Endothelial cell (in vitro differentiated cells): ENCODE results near the gene ANKRD33B. TPM values are rescaled to one million over a fixed set of nuclear protein-coding genes. Genes with fewer than 3 reads are reported as not detected.
"Not testable (repeated sequence)": the region's sequence is repeated elsewhere in the genome, so short reads cannot be mapped to it uniquely, and the experiment has no call there.

Experiments
- DNase-seq: peaks from one replicate; pipeline ENCODE4 v3.0.0; 2021; ENCODE audit warnings: low spot score
- H3K27ac Mint-ChIP-seq: one replicate; pipeline ENCODE4 v1.8.0; 2021; ENCODE audit warnings: mixed read lengths, inconsistent platforms; ENCODE audit not compliant: unreplicated experiment
- H3K27me3 Mint-ChIP-seq: one replicate; pipeline ENCODE4 v1.8.0; 2021; ENCODE audit warnings: mild to moderate bottlenecking, moderate library complexity, mixed read lengths, inconsistent platforms; ENCODE audit not compliant: unreplicated experiment
- H3K36me3 Mint-ChIP-seq: one replicate; pipeline ENCODE4 v1.8.0; 2021; ENCODE audit warnings: mild to moderate bottlenecking, low read depth, mixed read lengths, inconsistent platforms; ENCODE audit not compliant: unreplicated experiment
- H3K4me1 Mint-ChIP-seq: one replicate; pipeline ENCODE4 v1.8.0; 2021; ENCODE audit warnings: mild to moderate bottlenecking, mixed read lengths, inconsistent platforms; ENCODE audit not compliant: unreplicated experiment
- H3K4me3 Mint-ChIP-seq: one replicate; pipeline ENCODE4 v1.8.0; 2021; ENCODE audit warnings: mild to moderate bottlenecking, mixed read lengths, inconsistent platforms; ENCODE audit not compliant: unreplicated experiment
- H3K9me3 Mint-ChIP-seq: one replicate; pipeline ENCODE4 v1.8.0; 2021; ENCODE audit warnings: mixed read lengths, inconsistent platforms; ENCODE audit not compliant: unreplicated experiment
- total RNA-seq: library from RNA; stranded (reverse); fragmentation: NEBNext Ultra II Directional; extraction: Animal tissue kit (Norgen Biotek cat#: 25700); gene quantifications from one replicate; pipeline ENCODE4 v1.2.1, GENCODE V29; 2021; ENCODE audit not compliant: unreplicated experiment
- TF ChIP-seq, protein P1 (sequence below): fragments of 200-600 bp; sonication (generic); IDR thresholded peaks from one replicate; pipeline ENCODE4 v1.5.0; 2021; ENCODE audit warnings: antibody characterized with exemption; ENCODE audit not compliant: unreplicated experiment

Gene ANKRD33B
- total RNA-seq, 1 donor from 2014 or later, result 7.0 TPM

DNA sequence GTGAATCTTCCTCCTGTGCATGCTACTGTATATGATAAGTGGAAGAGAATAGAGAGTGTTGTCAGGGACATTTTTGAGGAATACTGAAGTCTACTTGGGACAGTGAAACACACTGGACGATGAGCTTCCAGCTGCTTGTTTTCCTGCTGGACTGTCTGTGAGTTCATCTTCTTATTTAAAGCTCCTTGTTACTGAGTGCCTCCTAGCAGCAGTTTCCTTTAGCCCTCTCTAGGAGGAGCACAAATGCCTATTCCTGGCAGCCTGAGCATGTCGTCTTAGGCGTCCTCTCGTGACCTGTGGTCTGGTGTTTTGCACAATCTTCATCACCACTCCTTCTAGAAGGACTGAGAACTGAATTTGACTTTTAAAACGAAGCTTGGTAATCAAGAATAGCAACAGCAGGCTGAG, 43.8 kb downstream of the ANKRD33B start:
- no peaks in the 10 kb centered on the region for H3K36me3 Mint-ChIP-seq
- H3K27ac Mint-ChIP-seq, result no peak overlapping the region
- TF ChIP-seq, protein P1, sequence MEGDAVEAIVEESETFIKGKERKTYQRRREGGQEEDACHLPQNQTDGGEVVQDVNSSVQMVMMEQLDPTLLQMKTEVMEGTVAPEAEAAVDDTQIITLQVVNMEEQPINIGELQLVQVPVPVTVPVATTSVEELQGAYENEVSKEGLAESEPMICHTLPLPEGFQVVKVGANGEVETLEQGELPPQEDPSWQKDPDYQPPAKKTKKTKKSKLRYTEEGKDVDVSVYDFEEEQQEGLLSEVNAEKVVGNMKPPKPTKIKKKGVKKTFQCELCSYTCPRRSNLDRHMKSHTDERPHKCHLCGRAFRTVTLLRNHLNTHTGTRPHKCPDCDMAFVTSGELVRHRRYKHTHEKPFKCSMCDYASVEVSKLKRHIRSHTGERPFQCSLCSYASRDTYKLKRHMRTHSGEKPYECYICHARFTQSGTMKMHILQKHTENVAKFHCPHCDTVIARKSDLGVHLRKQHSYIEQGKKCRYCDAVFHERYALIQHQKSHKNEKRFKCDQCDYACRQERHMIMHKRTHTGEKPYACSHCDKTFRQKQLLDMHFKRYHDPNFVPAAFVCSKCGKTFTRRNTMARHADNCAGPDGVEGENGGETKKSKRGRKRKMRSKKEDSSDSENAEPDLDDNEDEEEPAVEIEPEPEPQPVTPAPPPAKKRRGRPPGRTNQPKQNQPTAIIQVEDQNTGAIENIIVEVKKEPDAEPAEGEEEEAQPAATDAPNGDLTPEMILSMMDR, result no peak
- no peak overlapping the region for H3K4me3 Mint-ChIP-seq
- no peak for DNase-seq
- no peaks in the 10 kb centered on the region for H3K27me3 Mint-ChIP-seq
- H3K4me1 Mint-ChIP-seq, result peaks cover 12% of the 10 kb centered on the region
- H3K9me3 Mint-ChIP-seq, result no peaks in the 10 kb centered on the region

DNA sequence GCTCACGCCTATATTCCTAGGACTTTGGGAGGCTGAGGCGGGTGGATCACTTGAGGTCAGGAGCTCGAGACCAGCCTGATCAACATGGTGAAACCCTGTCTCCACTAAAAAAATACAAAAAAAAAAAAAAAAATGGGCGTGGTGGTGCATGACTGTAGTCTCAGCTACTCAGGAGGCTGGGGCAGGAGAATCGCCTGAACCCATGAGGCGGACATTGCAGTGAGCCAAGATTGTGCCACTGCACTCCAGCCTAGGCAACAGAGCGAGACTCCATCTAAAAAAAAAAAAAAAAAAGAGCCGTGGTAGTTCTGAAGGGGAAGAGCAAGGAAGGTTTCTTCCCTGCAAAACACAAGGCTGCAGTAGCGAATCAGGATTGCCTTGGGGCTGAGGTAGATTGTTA, 44.2 kb downstream of the ANKRD33B start:
- not testable (repeated sequence) for H3K9me3 Mint-ChIP-seq, H3K4me3 Mint-ChIP-seq, H3K27me3 Mint-ChIP-seq, H3K36me3 Mint-ChIP-seq, DNase-seq, H3K27ac Mint-ChIP-seq
- peaks cover 12% of the 10 kb centered on the region for H3K4me1 Mint-ChIP-seq

DNA sequence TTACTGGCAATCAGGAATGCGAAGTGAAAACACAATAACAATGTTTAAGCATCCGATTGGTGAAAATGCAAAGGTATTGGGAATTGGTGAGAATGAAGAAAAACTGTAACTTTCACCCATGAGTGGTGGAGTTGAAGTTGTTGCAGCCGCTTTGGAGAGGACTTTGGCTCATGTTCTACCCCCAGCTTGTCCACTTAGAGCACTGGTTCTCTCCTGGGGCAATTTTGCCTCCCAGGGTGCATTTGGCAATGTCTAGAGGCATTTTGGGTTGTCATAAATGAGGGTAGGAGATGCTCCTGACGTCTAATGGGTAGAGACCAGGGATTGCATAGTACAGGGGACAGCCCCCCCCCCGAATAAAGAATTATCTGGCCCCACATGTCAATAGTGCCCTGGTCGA, 46.2 kb downstream of the ANKRD33B start:
- Mint-ChIP-seq H3K9me3 (no peaks in the 10 kb centered on the region), H3K27me3 (no peaks in the 10 kb centered on the region), H3K4me1 (peaks cover 12% of the 10 kb centered on the region), H3K4me3 (no peak overlapping the region), H3K36me3 (no peaks in the 10 kb centered on the region), H3K27ac (no peak overlapping the region)
- no peak for DNase-seq
- TF ChIP-seq, protein P1, result no peak

DNA sequence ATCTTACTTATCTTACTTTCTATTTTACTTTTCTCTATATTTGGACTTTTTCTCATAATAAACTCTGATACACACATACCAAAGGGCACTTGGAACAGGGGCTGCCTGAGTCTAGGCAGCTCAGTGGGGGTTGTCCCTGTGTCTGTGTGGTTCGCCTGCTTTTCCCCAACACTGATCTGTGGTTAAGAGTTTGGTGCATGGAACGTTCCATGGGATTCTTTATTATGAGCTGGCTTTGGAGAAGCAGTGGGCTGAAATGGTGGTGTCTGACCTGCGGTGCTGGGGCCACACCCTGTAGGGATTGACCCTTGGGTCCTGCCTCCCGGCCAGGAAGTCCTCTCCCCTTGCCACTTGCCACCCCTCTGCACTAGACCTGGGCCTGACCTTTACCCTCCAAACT, 47.4 kb downstream of the ANKRD33B start:
- no peak for DNase-seq
- H3K4me1 Mint-ChIP-seq, result peaks cover 12% of the 10 kb centered on the region
- TF ChIP-seq, protein P1, result no peak
- H3K27ac Mint-ChIP-seq, result no peak overlapping the region
- H3K9me3 Mint-ChIP-seq, result no peaks in the 10 kb centered on the region
- H3K36me3 Mint-ChIP-seq, result no peaks in the 10 kb centered on the region
- H3K4me3 Mint-ChIP-seq, result no peak overlapping the region
- H3K27me3 Mint-ChIP-seq, result no peaks in the 10 kb centered on the region

DNA sequence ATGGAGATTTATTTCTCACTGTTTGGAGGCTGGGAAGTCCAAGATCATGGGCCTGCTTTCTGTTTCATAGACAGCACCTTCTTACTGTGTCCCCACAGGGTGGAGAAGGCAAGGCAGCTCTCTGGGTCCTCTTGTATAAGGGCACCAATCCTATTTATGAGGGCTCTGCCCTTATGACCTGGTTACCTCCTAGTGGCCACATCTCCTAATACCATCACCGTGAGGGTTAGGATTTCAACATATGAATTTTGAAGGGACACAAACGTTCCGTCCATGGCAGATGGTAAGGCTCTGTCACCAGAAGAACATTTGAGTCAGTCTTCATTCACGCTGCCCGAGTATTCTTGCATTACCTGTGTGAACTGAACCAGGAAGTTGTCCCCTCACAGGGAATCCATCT, 48.4 kb downstream of the ANKRD33B start:
- TF ChIP-seq, protein P1, result no peak
- H3K27me3 Mint-ChIP-seq, result no peaks in the 10 kb centered on the region
- no peak overlapping the region for H3K4me3 Mint-ChIP-seq
- H3K27ac Mint-ChIP-seq, result no peak overlapping the region
- no peak for DNase-seq
- no peaks in the 10 kb centered on the region for H3K9me3 Mint-ChIP-seq
- H3K36me3 Mint-ChIP-seq, result no peaks in the 10 kb centered on the region
- H3K4me1 Mint-ChIP-seq, result peaks cover 10% of the 10 kb centered on the region

DNA sequence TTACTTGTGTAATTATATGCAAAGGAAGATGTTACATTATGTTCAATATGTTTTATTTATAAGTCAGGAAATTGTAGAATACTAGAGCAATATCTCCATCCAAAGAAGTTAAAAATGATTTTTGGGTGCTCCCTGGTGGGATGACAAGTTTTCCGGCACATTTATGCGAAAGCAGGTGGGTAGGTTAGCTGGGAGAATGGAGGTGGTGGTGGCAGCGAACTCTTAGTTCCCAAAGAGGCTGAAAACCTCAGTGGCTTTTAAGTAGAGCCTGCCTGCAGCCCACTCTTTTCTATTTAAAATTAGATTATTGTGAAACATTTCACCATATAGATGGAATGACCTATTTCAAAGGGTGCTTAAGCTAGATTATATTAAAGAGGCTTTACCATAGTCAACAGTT, 51.8 kb downstream of the ANKRD33B start:
- Mint-ChIP-seq H3K4me1 (no peaks in the 10 kb centered on the region), H3K36me3 (peaks cover 8% of the 10 kb centered on the region), H3K9me3 (no peaks in the 10 kb centered on the region), H3K27me3 (peaks cover 5% of the 10 kb centered on the region), H3K27ac (no peak overlapping the region), H3K4me3 (no peak overlapping the region)
- TF ChIP-seq, protein P1, result no peak
- no peak for DNase-seq
